ENCODE results near the gene ALDH3B1.

Gene ALDH3B1

DNA sequence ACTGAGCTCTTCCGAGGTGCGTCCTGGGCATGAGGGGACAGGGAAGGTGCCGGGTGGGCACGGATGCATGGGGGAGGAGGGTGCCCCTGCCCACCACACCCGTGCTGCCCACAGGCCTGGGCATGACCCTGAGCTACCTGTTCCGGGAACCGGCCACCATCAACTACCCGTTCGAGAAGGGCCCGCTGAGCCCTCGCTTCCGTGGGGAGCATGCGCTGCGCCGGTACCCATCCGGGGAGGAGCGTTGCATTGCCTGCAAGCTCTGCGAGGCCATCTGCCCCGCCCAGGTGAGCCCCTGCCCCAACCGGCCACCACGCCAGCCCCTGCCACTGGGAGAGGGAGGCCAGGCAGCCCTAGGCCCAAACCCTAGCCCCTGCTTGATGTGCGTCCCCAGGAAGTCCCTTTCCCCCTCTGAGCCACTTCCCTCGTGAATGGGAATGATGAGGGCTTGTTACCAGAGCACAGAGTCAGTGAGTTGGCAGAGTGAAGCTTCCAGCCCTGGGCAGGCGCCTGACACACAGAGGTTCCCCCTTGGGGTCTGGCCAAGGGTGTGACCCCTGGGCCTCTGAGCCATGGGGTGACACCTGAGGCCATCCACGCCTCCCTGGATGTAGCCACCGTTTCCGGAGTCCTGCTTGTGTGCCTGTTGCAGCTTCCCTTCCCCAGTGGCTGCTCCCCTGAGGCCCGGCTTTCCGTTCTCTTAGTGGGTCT lies 23.0 kb downstream of the ALDH3B1 start:
- DNase-seq: no peak

DNA sequence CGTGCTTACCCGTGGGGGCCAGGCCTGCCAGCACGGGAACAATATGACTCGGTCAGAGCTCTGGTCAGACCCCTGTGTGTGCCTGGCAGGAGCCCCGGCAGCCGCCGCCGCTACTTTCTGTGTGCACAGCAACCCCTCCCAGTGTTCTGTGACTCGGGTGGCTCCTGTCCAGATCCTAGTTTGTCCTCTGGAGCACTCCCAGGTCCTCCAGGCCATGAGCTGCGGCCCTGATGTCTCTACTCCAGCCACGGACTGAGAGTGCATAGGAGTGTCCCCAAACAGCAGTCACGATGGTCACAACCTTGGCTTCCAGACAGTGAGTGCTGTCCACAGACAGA lies 23.6 kb downstream of the ALDH3B1 start:
- DNase-seq: no peak

DNA sequence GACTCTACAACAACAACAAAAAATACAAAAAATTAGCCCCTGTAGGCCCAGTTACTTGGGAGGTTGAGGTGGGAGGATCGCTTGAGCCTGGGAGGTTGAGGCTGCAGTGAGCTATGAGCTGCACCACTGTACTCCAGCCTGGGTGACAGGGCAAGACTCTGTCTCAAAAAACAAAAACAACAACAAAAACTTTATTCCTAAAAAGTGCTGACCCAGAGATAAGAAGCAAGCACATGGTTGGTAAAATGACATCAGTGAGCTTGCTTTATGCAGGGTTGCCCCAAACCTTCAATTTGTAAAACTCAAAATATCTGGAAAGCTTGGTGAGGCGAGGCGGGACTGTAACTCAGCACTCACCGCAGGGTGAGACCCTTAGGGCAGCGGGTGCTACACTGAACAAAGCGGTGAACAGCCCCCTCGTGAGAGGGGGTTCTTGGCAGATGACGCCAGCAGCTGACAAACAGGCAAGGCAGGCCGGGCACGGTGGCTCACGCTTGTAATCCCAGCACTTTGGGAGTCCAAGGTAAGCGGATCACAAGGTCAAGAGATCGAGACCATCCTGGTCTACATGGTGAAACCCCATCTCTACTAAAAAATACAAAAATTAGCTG lies 25.2 kb downstream of the ALDH3B1 start:
- no peak for DNase-seq

DNA sequence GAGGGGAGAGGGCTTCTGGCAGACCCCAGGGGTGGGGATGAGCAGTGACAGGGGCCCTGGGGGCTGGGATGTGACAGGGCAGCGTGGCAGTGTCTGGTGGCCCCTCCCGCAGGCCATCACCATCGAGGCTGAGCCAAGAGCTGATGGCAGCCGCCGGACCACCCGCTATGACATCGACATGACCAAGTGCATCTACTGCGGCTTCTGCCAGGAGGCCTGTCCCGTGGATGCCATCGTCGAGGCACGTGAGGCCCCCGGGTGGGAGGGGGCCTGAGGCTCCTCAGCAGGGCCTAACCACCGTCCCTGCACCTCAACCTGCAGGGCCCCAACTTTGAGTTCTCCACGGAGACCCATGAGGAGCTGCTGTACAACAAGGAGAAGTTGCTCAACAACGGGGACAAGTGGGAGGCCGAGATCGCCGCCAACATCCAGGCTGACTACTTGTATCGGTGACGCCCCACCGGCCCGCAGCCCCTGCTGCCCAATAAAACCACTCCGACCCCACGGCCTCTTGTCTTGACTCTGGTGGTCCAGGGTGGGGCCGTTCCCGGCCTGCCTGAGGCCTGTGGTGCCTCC lies 26.1 kb downstream of the ALDH3B1 start:
- DNase-seq: no peak

DNA sequence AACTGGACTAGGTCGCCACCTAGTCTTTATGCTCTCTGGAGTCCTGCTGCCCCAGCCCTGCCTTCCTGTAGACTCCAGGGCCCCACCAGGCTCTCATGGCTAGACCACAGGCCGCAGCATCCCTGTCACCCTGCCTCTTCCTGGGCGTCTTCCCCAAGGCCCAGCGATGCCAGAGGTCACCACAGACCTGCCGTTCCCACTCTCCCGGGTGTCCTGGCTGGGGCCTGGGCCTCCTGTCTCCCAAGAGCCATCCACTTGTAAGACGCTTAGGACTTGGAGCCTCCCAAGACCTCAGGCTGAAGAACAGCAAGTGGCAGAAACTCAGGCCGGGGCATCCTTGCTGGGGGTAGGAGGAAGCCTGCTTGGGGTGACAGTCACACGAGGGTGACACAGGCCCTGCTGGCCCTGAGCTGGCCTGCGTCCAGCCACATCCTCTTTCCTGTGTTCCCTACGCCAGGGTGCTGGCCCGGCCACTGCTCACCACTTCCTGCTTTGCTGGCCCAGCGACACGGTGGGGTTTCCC lies 26.7 kb downstream of the ALDH3B1 start:
- no peak for DNase-seq

DNA sequence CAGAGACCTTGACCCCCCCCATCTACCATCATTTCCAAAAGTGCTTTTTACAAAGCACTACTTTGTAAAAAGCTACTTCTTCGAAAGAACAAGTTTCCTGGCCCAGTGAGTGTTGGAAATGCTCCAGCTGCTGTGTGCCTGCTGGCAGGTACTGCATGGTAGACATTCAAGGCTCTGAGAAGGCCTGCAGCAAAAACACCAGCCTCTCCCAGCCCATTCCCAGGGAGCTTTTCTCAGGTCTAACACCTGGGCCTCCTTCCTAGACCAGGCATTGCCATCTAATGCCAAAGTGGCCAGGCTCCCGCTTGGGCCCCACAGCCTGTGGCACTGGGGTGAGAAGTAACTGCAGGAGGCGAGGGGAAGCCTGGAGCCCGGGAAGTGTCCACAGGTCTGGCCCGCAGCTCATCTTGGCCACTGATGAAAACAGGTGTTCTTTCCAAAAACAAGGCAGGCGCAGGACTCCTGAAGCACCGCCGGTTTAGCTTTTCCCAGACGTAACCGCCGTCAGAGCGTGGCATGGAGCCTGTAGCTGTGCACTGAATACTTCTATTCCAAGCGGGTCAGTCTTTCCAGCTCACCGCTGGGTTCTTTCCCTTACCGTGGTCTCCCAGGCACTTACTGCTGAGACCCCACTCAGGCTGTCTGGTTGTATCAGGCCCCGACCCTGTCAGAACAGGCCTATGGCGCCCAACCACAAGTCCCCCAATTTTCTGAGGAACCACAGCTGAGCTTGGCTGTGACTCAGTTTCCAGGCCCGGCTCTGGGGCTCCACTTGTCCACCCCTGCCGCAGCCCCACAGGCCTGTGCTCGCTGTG lies 27.5 kb downstream of the ALDH3B1 start:
- DNase-seq: no peak

DNA sequence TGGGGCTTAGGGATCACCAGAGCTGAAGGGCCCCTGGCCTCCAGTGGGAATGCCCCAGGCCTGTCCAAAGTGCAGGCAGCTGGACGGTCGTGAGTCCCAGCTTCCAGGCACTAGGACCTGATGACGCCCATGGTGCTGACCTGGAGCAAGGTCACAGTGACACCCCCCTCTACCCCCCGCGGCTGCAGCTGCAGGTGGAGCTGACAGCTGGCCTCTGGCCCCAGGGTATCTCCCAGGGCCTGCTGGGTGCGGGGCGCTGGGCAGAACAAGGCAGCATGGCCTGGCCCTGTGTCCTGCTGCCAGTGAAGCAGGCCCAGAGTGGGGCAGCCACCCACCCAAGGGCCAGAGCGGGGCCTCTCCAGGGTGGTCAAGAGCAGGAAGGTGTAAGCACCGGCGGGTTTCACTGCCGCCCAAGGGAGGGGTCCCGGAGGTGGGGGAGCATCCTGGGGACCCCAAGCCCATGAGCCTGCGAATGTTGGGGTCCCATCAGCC lies 28.1 kb downstream of the ALDH3B1 start:
- DNase-seq: no peak

DNA sequence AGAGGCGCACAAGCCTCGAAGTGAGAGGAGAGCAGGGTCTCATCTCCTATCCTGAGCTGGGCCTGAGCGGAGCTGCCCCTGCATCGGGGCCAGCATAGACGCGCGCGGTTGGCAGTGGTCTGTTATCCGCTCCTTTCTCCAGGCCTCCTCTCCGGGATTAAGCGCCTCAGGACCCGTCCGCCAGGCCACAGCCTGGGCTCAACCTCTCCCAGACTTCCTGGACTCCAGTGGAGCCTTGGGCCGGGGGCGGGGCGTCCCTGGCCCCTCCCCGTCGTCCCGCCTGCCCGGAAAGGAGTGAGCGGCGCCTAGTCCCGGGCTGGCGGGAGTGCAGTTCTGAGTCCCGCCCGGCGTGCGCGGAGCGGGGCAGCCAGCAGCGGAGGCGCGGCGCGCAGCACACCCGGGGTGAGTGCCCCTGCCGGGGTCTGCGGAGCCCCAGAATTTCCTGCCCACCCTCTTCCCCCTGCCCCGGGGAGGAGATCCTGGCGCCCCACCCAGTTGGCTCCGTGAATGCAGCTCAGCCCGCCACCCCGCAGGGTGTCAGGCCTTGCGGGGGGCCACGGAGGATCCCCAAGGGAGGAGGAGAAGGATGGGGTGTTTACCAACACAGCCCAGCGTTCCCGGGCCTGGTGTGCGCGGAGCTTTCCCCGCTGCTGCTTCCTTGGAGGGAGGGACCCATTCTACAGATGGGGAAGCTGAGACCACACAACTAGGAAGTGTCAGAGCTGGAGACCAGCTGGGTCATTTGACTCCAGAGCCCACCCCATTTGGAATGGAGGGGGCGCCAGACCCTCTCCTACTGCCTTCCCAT lies 28.8 kb downstream of the ALDH3B1 start, which contains the start of gene TCIRG1:
Gene TCIRG1 (plus strand): TSS at position 308 of the 808 bp plus-strand sequence. CDS start 2,247 bp downstream, outside the sequence.
- DNase-seq: no peak

DNA sequence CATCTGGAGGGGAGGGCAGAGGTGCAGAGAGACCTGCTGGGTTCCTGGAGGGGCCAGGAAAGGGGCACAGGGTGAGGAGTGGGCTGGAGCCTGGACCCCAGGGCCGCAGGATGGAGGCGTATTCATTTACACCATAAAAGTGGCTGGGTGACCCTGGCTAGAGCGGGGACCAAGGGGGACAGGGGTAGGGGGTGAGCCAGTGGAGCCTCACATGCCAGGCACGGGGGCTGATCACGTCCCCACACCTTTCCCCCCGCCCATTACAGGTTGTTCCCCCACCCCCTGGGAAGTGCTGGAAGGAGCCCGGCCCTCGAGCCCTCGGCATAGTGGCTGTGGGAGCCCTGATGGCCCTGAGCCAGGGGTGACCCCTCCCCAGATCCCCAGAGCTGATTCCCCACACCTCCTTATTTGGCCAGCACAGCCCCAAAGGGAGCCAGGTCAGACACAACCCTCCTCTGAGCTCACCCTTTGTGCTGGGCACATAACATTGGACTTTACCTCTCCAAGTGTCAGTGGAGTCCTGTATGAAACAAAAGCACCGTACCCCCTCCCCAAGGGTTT lies 29.5 kb downstream of the ALDH3B1 start:
- DNase-seq: no peak

DNA sequence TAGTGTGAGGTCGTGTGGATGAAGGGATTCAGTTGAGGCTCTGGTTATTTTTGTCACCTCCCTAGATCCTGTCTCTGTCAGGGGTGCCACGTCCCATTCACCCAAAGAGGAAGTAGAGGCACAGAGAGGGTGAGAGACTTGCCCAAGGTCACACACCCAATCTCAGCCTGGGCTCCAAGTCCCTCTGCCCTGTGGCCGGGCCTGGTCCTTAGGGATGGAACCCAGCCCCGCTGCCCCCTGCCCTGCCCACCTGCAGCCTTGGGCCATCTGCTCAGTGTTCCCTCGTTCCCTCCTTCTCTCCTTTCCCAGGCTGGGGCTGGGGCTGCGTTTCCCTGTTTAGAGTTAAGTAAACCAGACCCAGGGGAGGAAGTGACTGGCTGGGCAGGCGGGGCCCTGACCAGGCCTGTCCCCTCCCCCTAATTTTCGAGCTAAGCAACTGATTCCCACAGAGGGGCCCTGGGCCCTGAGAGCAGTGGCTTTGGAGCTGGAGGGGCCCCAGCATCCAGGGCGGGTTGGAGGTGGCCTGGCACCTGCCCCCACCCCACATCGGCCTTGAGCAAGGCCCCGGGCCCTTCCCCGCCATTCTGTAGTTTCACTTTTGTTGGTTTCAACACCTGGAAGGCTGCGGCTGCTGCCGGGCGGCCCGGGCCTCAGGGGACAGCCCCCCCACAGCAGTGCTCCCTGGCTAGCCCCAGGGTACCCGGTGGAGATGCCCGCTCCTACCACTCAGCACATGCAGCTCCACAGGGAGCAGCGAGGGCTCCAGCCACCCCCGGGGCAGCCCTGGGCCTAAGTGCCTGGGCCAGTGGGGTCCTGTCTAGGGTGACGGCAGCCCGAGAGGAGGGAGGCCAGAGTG lies 30.2 kb downstream of the ALDH3B1 start:
- DNase-seq: no peak

DNA sequence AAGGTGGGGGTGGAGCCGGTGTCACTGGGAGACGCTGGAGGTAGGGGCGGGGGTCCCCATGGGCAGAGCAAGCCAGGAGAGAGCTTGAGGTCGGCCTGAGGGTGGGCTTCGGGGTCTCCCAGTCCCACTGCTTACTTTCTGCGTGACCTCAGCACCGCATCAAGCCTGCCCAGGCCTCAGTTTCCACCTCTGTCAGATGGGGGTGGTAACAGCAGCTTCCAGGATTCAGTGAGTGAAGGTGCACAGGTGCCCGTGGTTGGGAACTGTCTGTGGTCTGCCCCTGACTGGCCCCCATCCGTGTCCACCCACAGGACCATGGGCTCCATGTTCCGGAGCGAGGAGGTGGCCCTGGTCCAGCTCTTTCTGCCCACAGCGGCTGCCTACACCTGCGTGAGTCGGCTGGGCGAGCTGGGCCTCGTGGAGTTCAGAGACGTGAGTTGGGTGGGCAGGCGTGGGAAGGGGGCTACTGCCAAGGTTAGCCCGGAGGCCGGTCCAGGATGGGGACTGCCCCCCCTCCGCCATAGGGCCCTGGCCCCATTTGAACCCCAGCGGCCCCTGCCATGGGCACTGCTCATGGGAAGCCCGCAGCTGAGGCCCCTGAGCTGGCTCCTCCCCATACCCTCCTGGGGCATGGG lies 30.9 kb downstream of the ALDH3B1 start:
- no peak for DNase-seq

DNA sequence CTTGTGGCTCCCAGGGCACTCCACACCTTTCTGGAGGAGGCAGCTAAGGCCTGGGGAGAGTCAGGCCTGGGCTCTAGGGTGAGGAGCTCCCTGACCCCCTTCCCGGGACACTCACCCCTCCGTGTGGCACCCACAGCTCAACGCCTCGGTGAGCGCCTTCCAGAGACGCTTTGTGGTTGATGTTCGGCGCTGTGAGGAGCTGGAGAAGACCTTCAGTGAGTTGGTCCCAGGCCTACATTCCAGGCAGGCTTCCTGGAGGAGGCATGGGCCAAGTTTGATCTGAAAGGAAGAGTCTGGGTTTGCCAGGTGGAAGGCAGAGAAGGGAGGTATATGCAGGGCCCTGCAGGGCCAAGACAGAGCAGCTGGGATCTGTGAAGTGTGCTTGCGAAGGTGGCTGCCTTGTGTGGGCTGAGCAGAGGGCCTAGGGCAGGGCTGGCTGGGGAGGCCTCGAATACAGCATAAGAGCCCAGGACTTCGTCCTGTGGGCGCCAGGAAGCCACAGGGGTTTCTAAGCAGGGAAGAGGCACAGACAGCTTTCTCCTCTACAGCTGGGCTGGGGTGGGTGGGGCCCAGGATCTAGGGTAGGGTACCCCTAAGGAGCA lies 31.6 kb downstream of the ALDH3B1 start:
- DNase-seq: no peak

DNA sequence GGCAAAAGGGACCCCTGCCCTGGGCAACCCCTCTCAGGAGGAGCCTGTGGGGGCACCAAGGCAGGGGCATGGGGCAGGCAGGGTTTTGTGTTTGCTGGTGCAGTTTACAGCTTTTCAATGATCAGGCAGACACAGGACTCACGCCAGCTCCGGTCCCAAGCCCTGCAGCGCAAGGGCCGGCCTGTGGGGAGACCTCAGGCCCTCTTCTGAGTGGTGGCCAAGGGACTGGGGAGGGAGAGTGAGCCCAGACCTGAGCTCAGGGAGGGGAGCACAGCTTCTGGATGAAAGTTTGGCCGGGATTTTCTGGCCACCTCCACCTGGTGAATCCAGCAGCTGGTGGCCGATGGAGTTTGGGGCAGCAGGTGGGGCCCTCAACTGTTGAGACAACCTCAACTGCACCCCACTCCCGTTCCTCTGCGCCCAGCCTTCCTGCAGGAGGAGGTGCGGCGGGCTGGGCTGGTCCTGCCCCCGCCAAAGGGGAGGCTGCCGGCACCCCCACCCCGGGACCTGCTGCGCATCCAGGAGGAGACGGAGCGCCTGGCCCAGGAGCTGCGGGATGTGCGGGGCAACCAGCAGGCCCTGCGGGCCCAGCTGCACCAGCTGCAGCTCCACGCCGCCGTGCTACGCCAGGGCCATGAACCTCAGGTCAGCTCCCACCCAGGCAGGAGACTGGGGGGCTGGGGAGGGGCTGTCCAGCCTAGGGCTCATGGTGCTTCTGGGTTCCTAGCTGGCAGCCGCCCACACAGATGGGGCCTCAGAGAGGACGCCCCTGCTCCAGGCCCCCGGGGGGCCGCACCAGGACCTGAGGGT lies 32.3 kb downstream of the ALDH3B1 start:
- no peak for DNase-seq

DNA sequence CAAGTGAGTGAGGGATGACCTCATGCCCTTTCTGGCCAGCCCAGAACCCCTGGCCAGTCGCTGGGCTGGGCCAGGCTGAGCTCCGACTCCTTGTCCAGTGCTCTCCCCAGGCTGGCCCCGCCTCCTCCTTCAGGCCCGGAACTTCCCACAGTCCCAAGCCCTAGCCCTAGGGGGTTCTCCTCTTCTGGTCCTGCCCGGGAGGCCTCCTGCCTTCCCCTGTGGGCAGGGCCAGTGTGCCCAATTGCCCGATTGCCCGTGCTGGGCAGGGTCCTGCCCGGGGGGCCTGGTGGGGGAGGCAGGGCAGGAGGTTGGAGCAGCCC lies 32.9 kb downstream of the ALDH3B1 start:
- no peak for DNase-seq

DNA sequence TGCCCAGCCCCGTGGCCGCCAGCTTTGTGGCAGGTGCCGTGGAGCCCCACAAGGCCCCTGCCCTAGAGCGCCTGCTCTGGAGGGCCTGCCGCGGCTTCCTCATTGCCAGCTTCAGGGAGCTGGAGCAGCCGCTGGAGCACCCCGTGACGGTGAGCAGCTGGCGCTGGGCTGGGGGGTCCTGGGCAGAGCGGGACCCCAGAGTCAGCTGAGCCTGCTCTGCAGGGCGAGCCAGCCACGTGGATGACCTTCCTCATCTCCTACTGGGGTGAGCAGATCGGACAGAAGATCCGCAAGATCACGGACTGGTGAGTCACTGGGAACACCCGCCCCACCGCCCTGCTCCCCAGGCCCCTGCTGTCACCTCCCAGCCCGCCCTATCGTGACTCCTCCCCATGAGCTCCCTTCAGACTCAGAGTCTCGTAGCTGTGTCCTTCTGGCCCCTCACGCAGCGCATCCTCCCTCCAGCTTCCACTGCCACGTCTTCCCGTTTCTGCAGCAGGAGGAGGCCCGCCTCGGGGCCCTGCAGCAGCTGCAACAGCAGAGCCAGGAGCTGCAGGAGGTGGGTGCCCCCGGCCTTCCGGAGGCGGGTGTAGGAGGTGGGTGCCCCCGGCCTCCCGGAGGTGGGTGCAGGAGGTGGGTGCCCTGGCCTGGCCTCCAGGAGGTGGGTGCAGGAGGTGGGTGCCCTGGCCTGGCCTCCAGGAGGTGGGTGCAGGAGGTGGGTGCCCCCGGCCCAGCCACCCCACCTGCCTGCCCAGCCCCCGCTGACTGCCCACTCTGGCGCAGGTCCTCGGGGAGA lies 33.4 kb downstream of the ALDH3B1 start:
- peak; percentile 63 for DNase-seq

DNA sequence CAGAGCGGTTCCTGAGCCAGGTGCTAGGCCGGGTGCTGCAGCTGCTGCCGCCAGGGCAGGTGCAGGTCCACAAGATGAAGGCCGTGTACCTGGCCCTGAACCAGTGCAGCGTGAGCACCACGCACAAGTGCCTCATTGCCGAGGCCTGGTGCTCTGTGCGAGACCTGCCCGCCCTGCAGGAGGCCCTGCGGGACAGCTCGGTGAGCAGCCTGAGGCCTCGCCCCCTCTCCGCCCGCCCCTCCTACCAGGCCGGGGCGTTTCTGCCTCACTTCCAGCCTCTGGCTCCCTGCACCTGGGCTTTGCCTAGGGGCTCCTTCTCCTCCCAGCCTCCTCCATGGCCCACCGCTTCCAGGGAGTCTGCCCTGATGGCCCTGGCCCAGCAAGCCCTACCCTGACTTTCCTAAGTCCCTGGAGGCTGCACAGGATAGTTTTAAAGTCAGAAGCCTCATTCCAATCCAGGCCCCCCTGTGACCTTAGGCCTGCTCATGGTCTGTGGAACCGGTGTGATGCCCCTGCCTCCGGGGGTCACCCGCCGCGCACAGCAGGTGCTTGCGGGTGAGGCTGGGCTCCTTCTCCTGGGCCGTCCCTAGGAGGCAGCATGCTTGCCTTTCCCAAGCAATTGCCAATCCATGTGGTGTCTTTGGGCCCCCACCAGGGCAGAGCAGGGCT lies 34.2 kb downstream of the ALDH3B1 start:
- DNase-seq: peak; percentile 45

DNA sequence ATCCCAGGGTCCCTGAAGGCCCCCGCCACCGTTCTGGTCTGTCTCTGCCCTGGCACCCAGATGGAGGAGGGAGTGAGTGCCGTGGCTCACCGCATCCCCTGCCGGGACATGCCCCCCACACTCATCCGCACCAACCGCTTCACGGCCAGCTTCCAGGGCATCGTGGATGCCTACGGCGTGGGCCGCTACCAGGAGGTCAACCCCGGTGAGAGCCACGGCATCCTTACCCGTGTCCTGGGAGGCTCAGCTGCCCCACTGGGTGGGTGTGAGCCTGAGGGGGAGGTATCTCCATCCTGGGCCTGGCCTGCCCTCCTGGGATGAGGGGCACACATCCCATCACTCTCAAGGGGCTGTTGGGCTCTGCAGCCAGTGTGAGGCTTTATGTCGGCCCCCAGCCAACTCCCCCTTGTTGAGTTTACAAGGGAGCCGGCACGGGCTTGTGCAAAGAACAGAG lies 34.8 kb downstream of the ALDH3B1 start:
- no peak for DNase-seq

Measured in NCI-H2171 (cell line).